Inflammatory macrophage treated with lipopolysaccharide for 4 hours (primary cell): Measurements from ENCODE around the gene SNAP91.
"Not testable (repeated sequence)": the region's sequence is repeated elsewhere in the genome, so short reads cannot be mapped to it uniquely, and the experiment has no call there.

Source experiments
- DNase-seq: peaks from one replicate; pipeline ENCODE4 v3.0.0-alpha.2; 2020

The SNAP91 gene

GRCh38 chr6:83708970-83709747, at the start of gene SNAP91:
Gene SNAP91, minus strand, starts transcription at chr6:83709101. Its CDS starts 1,174 bp downstream, at chr6:83707927.
- no peak for DNase-seq

- no peak for DNase-seq
Observed at GRCh38 chr6:83758533-83758932, 49.6 kb upstream of the SNAP91 start.

- no peak for DNase-seq
Observed at GRCh38 chr6:83757021-83757420, 48.1 kb upstream of the SNAP91 start.

GRCh38 chr6:83756565-83756964, 47.7 kb upstream of the SNAP91 start:
- DNase-seq = no peak

GRCh38 chr6:83752375-83752774, 43.5 kb upstream of the SNAP91 start:
- not testable (repeated sequence) for DNase-seq

- DNase-seq = no peak
Observed at GRCh38 chr6:83741089-83741488, 32.2 kb upstream of the SNAP91 start.

- DNase-seq = no peak
Observed at GRCh38 chr6:83735461-83735860, 26.6 kb upstream of the SNAP91 start.

- DNase-seq = no peak
Observed at GRCh38 chr6:83729871-83730270, 21.0 kb upstream of the SNAP91 start.

GRCh38 chr6:83722876-83723275, 14.0 kb upstream of the SNAP91 start:
- no peak for DNase-seq

- no peak for DNase-seq
Observed at GRCh38 chr6:83717809-83718208, 8.9 kb upstream of the SNAP91 start.

GRCh38 chr6:83711958-83712357, 3.1 kb upstream of the SNAP91 start:
- peak; percentile 7 for DNase-seq

GRCh38 chr6:83709748-83710050, 798 bp upstream of the SNAP91 start:
- no peak for DNase-seq

GRCh38 chr6:83708546-83708969, 343 bp downstream of the SNAP91 start:
- no peak for DNase-seq

- DNase-seq = no peak
Observed at GRCh38 chr6:83707829-83708545, 914 bp downstream of the SNAP91 start.

- DNase-seq = no peak
Observed at GRCh38 chr6:83702749-83703148, 6.2 kb downstream of the SNAP91 start.

- DNase-seq = no peak
Observed at GRCh38 chr6:83702077-83702476, 6.8 kb downstream of the SNAP91 start.

GRCh38 chr6:83696674-83697073, 12.2 kb downstream of the SNAP91 start:
- DNase-seq = no peak

GRCh38 chr6:83685481-83685880, 23.4 kb downstream of the SNAP91 start:
- DNase-seq = no peak

GRCh38 chr6:83677791-83678190, 31.1 kb downstream of the SNAP91 start:
- DNase-seq = no peak

- no peak for DNase-seq
Observed at GRCh38 chr6:83637953-83638352, 70.9 kb downstream of the SNAP91 start.

- no peak for DNase-seq
Observed at GRCh38 chr6:83636800-83637199, 72.1 kb downstream of the SNAP91 start.

- DNase-seq = no peak
Observed at GRCh38 chr6:83633609-83634008, 75.3 kb downstream of the SNAP91 start.

- DNase-seq = no peak
Observed at GRCh38 chr6:83633149-83633548, 75.8 kb downstream of the SNAP91 start.

GRCh38 chr6:83629908-83630307, 79.0 kb downstream of the SNAP91 start:
- not testable (repeated sequence) for DNase-seq
